Activated CD8-positive, alpha-beta memory T cell treated with anti-CD3 and anti-CD28 coated beads, Interleukin-2, amount 10 ng/mL, durations not matched to agents 7 days and 5 days (primary cell): ENCODE results near the gene CDK5RAP3. TPM values are rescaled to one million over a fixed set of nuclear protein-coding genes. Genes with fewer than 3 reads are reported as not detected.
"Not testable (repeated sequence)": the region's sequence is repeated elsewhere in the genome, so short reads cannot be mapped to it uniquely, and the experiment has no call there.

Experiments
- ATAC-seq: fragments of 150-1000 bp; cut with Tn5 transposase; one replicate; pipeline ENCODE4 v1.10.0; 2021; ENCODE audit warnings: moderate library complexity
- CTCF ChIA-PET: fragments of 350-600 bp; sonication (Branson Sonifier 250); formaldehyde crosslinking; loops from one replicate; lab custom pipeline; 2021; ENCODE audit warnings: antibody characterized with exemption; lab: Charles Lee
- DNase-seq: peaks from one replicate; pipeline ENCODE4 v3.0.0-alpha.2; 2020
- H3K27ac Mint-ChIP-seq: one replicate; pipeline ENCODE4 v1.8.0; 2021; ENCODE audit warnings: mild to moderate bottlenecking, mixed read lengths
- H3K27me3 Mint-ChIP-seq: one replicate; pipeline ENCODE4 v1.8.0; 2021; ENCODE audit warnings: mixed read lengths
- H3K36me3 Mint-ChIP-seq: one replicate; pipeline ENCODE4 v1.8.0; 2021; ENCODE audit warnings: mild to moderate bottlenecking, mixed read lengths
- H3K4me1 Mint-ChIP-seq: one replicate; pipeline ENCODE4 v1.8.0; 2021; ENCODE audit warnings: mixed read lengths
- H3K4me3 Mint-ChIP-seq: one replicate; pipeline ENCODE4 v1.8.0; 2021; ENCODE audit warnings: mild to moderate bottlenecking, moderate library complexity, mixed read lengths
- H3K9me3 Mint-ChIP-seq: one replicate; pipeline ENCODE4 v1.8.0; 2022; ENCODE audit warnings: low read depth, mixed read lengths
- total RNA-seq, 2 experiments: library from RNA; stranded (reverse); gene quantifications; one replicate each; pipeline ENCODE4 v1.2.3, GENCODE V29; 2021

The CDK5RAP3 gene
- total RNA-seq, 2 experiments from 2014 or later: 215 to 262 TPM

DNA sequence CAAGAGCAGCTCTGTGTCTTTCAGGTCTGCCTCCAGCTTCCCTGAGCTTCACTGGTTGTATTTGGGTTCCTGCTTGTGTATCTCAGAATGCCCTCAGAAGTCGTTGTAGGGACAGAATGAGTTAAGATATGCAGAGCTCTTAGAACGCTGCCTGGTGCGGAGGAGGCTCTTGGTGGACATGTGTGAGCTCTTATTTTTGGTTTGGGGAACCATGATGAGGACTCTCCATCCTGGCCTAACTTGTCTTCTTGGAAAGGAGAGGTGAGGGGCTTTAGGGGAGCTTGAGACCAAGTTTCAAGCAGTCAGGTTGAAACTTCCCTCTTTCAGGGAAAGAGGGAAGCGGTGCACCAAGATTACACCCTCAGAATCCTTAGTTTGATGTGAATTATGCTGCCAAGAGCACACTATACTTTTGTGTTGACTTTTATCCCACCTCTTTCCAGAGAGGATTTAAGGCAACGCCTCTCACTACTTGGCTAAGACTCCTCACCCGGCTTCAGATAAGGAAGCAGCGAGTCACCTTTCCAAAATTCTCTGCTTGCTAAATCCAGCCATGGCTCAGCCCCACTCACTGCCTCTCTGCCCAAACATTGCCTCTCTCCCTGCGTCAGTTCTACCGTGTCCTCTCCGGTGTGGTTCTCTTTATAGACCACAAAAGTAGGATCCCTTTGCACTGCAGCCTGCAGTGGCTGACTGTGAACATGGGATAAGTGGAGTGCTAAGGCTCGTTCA, 12.7 kb downstream of the CDK5RAP3 start:
- CTCF ChIA-PET: interaction anchor here (0.8 to 3.8 kb wide), 4 partner anchors 10 to 131 kb away, joined by 3 to 25 read pairs (median 3); partner anchors contain the start of gene CDK5RAP3
- Mint-ChIP-seq H3K4me1 (peaks cover 38% of the 10 kb centered on the region), H3K27me3 (no peaks in the 10 kb centered on the region), H3K36me3 (peaks cover 33% of the 10 kb centered on the region), H3K4me3 (no peak overlapping the region), H3K27ac (no peak overlapping the region), H3K9me3 (no peaks in the 10 kb centered on the region)
- ATAC-seq (no peak), DNase-seq (no peak)

DNA sequence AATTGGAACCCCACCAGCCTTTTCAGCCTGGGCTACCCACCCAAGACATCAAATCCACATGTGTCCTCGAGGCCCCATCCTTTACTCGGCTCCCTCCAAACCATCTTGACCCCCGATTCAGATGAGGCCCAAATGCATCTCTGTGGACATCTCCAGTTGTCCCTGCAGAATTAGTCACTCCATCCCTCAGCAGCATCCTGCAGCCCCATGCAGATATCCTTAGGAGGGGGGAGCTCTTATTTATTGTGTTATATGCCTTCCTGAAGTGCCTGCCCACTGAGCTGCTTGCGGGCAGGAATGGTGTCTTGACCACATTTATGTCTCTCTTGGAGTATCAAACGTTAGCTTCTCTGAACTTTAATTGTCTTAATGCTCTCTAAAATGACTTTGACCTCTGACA, 15.6 kb downstream of the CDK5RAP3 start:
- peaks cover 6% of the 10 kb centered on the region for H3K27me3 Mint-ChIP-seq
- H3K36me3 Mint-ChIP-seq: peaks cover 18% of the 10 kb centered on the region
- H3K9me3 Mint-ChIP-seq: no peaks in the 10 kb centered on the region
- no peak overlapping the region for H3K4me3 Mint-ChIP-seq
- peaks cover 44% of the 10 kb centered on the region for H3K4me1 Mint-ChIP-seq
- no peak for ATAC-seq
- CTCF ChIA-PET: interaction anchor here (1.6 to 2.1 kb wide), 4 partner anchors 8 to 31 kb away, joined by 4 to 11 read pairs (median 6); partner anchors contain the start of gene CDK5RAP3
- H3K27ac Mint-ChIP-seq: no peak overlapping the region
- DNase-seq: no peak

DNA sequence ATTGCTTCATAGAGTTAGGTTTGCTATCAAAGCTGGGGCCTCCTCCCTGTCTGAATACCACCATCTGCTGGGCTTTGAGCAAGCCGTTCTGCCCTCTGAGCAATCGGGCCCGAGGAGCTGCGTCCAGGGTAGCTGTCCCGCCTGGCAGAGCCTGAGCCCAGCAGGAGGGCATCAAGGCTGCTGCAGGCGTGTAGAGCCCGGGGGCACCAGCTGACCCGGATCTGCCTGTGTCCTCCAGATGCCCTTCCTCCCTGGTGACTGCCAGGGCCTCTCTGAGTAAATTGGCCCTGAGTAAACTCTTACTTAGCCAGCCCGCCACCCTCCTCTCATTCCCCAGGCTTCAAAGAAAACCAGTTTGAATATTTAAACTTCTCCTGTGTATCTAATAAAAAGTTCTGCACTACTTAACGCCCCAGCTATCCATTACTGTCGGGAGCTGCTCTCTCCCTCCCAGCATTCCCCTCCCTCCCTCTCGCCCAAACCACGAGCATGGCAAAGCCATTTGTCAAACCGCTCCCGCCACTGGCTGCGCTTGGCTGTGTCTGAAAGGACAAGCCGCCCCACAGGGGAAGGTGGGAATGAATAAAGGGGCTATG, 16.4 kb downstream of the CDK5RAP3 start:
- no peak overlapping the region for H3K27ac Mint-ChIP-seq
- no peaks in the 10 kb centered on the region for H3K9me3 Mint-ChIP-seq
- CTCF ChIA-PET: interaction anchor here (0.5 to 2.1 kb wide), 5 partner anchors 9 to 1034 kb away, joined by 3 to 11 read pairs (median 4); partner anchors contain the start of gene CDK5RAP3
- DNase-seq: no peak
- H3K4me1 Mint-ChIP-seq: peaks cover 37% of the 10 kb centered on the region
- ATAC-seq: no peak
- H3K4me3 Mint-ChIP-seq: no peak overlapping the region
- peaks cover 8% of the 10 kb centered on the region for H3K27me3 Mint-ChIP-seq
- peaks cover 12% of the 10 kb centered on the region for H3K36me3 Mint-ChIP-seq

DNA sequence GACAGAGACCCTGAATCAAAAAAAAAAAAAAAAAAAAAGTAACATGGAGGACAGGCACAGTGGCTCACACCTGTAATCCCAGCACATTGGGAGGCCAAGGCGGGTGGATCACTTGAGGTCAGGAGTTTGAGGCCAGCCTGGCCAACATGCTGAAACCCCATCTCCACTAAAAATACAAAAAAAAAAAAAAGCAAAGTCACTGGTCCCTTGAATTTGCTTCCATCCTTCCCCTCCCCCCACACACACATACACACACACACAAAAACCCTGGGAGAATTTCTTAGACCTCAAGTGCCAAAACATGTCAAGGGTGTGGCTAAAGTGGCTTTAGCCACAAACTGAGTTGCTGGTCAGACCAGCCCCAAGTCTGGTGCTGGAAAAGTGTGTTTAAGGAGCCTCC, 17.5 kb downstream of the CDK5RAP3 start:
- H3K4me3 Mint-ChIP-seq, H3K27ac Mint-ChIP-seq, H3K9me3 Mint-ChIP-seq, H3K36me3 Mint-ChIP-seq, DNase-seq, ATAC-seq: not testable (repeated sequence)
- peaks cover 26% of the 10 kb centered on the region for H3K4me1 Mint-ChIP-seq
- peaks cover 15% of the 10 kb centered on the region for H3K27me3 Mint-ChIP-seq
- CTCF ChIA-PET: interaction anchor here (0.9 to 2.8 kb wide), 4 partner anchors 10 to 30 kb away, joined by 3 to 9 read pairs (median 4); no protein-coding TSS in a partner anchor

DNA sequence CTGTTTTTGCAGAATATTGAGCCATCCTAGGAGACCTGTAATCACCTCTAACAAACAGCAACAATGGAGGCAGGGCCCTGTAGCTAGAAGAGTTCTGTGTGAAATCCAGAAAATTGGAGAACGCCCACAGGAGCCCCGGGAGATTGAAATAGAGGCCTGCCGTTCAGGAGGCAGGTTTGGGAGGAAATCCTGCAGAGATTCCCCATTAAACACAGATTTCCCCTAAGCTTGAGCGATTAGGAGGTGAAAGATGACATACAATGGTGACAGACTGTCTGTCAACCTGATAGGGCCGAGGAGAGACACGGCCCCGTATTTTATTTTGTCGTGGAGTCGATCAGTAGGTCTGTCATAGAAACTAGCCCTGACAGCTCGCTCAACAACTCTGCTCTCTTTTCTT, 18.2 kb downstream of the CDK5RAP3 start:
- Mint-ChIP-seq H3K27ac (no peak overlapping the region), H3K9me3 (no peaks in the 10 kb centered on the region), H3K4me1 (peaks cover 23% of the 10 kb centered on the region), H3K36me3 (no peaks in the 10 kb centered on the region), H3K4me3 (no peak overlapping the region), H3K27me3 (peaks cover 15% of the 10 kb centered on the region)
- CTCF ChIA-PET: interaction anchor here (0.9 to 2.8 kb wide), 5 partner anchors 10 to 29 kb away, joined by 3 to 9 read pairs (median 4); partner anchors contain the start of gene CDK5RAP3
- DNase-seq (no peak), ATAC-seq (no peak)

DNA sequence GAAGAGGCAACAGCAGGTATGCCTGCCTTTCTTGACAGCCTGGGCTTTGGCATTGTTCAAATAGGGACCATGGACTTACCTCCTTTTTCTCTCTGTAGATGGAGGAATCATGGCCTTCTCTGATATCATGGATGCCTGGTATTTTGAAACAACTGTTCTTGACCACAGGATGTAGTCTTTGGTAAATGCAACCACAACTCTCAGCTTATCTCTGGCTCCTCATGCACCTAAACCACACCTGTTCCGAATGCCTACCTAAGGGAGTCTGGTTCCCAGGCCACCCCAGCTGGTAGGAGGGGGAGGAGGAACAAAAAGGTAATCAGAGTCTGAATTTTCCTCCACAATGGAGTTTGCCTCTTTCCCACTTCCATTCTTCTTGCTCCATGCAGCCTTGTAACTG, 18.8 kb downstream of the CDK5RAP3 start:
- peaks cover 23% of the 10 kb centered on the region for H3K4me1 Mint-ChIP-seq
- H3K9me3 Mint-ChIP-seq: no peaks in the 10 kb centered on the region
- peaks cover 15% of the 10 kb centered on the region for H3K27me3 Mint-ChIP-seq
- no peak overlapping the region for H3K27ac Mint-ChIP-seq
- no peaks in the 10 kb centered on the region for H3K36me3 Mint-ChIP-seq
- DNase-seq (no peak), ATAC-seq (no peak)
- H3K4me3 Mint-ChIP-seq: no peak overlapping the region
- CTCF ChIA-PET: interaction anchor here (0.9 to 2.8 kb wide), 3 partner anchors 11 to 29 kb away, joined by 4 to 9 read pairs (median 6); partner anchors contain the start of gene CDK5RAP3

DNA sequence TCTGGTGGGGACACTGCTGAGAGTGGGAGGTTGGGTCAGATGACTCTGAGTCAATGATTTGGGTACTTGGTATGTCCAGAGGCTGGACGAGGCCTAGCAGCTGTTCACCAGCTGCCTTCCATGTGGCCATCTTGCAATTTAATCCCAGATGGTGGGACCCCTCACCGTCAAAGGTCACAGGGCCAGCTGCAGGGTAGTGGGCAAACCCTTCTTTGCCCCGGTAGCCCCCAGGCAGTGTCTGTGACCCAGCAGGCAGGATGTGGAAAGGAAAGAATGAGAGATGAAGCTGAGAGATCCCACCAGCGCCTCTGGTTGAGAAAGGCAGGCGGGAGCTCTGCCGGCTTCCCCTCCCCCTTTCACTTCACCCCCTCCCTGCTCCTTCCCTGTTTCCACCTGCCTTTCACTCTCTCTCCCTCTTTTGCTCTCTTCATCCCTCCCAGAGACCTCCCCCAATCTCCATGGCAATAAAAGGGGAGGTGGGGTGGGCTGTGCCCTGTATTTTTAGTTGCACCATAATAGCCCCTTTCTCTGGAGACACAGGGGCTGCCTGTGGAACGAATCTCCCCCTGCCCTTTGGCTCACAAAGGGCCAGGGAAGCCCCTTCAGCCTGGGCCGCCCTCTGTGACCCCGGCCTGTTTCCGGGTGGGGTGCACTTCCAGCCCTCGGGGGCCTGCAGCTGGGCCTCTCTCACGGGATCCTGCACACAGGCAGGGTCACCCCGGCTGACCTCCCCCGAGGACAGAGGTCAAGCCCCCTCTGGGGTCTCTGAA, 20.2 kb downstream of the CDK5RAP3 start:
- peaks cover 18% of the 10 kb centered on the region for H3K27me3 Mint-ChIP-seq
- no peak overlapping the region for H3K27ac Mint-ChIP-seq
- H3K4me1 Mint-ChIP-seq: peaks cover 23% of the 10 kb centered on the region
- CTCF ChIA-PET: interaction anchor here (2.8 kb wide), 1 partner anchor 12 kb away, joined by 9 read pairs; no protein-coding TSS in a partner anchor
- DNase-seq (no peak), ATAC-seq (no peak)
- no peaks in the 10 kb centered on the region for H3K9me3 Mint-ChIP-seq
- H3K4me3 Mint-ChIP-seq: no peak overlapping the region
- H3K36me3 Mint-ChIP-seq: no peaks in the 10 kb centered on the region

DNA sequence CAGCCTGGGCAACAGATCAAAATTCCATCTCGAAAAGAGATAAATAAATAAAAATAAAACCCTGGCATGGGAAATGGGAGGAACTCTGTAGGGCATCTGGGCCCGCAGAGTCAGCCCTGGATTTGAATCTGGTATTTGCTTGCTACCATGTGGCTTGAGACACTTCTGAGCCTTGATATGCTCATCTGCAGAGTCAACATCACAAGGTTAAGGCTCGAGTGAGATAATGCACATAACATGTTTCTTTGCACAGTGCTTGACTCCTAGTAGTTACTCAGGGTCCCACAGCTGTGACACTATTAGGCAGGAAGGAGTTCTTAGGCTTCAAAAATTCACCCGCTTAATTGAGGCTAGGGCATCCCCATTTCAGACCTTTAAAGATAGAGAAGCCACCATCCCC, 21.3 kb downstream of the CDK5RAP3 start:
- Mint-ChIP-seq H3K36me3 (no peaks in the 10 kb centered on the region), H3K27me3 (peaks cover 22% of the 10 kb centered on the region), H3K4me3 (no peak overlapping the region), H3K9me3 (no peaks in the 10 kb centered on the region), H3K27ac (no peak overlapping the region), H3K4me1 (peaks cover 23% of the 10 kb centered on the region)
- ATAC-seq (no peak), DNase-seq (no peak)
- CTCF ChIA-PET: interaction anchor here (1.1 kb wide), 1 partner anchor 27 kb away, joined by 3 read pairs; no protein-coding TSS in a partner anchor

DNA sequence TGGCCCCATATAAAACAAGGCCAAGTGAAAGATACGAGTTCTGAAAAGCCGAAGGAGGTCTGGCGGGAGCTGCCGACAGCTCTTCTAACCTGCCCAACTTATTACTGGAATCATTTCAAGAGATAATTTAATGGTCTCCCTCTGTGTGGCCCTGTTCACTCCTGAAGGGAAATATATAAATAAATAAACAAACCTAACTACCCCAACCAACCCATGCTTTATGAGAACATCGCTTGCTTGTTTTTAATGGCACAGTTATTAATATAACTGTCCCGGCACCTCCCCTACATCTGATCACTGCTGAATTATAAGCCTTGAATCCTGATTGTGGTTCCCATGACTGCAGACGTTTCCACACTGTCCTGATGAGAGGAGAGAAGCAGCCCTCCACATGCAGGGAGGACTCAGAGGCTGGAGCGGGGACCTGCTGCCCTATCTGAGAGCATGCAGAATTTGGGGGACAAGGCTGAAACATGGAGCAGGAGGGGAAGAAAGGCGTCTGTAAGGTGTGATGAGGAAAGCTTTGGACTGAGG, 22.2 kb downstream of the CDK5RAP3 start:
- Mint-ChIP-seq H3K27ac (no peak overlapping the region), H3K4me3 (no peak overlapping the region), H3K36me3 (no peaks in the 10 kb centered on the region), H3K4me1 (peaks cover 20% of the 10 kb centered on the region), H3K27me3 (peaks cover 22% of the 10 kb centered on the region), H3K9me3 (no peaks in the 10 kb centered on the region)
- no peak for ATAC-seq
- DNase-seq: no peak
- CTCF ChIA-PET: interaction anchor here (0.8 to 1.1 kb wide), 3 partner anchors 10 to 47 kb away, joined by 3 read pairs; no protein-coding TSS in a partner anchor

DNA sequence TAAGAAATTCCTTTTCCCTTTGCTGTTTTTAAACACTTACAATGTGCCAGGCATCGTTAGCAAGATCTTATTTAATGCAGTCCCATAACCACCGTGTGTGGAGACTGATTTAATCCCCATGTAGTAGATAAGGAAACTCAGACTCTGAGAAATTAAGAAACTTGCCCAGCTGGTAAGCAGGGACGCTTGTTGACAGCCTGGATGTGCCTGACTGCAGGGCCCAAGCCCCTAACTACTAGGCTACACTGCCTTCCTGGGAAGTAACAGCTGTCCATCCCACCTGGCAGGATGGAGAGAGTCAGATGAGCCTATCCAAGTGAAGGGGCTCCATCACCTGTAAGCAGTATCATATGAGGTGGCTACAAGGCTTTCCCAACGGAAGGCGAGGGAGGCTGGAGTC, 23.1 kb downstream of the CDK5RAP3 start:
- Mint-ChIP-seq H3K4me1 (peaks cover 13% of the 10 kb centered on the region), H3K9me3 (no peaks in the 10 kb centered on the region), H3K36me3 (no peaks in the 10 kb centered on the region), H3K27ac (no peak overlapping the region), H3K27me3 (peaks cover 21% of the 10 kb centered on the region), H3K4me3 (no peak overlapping the region)
- CTCF ChIA-PET: interaction anchor here (0.5 to 2.0 kb wide), 5 partner anchors 11 to 47 kb away, joined by 3 to 7 read pairs (median 3); no protein-coding TSS in a partner anchor
- no peak for ATAC-seq
- no peak for DNase-seq

DNA sequence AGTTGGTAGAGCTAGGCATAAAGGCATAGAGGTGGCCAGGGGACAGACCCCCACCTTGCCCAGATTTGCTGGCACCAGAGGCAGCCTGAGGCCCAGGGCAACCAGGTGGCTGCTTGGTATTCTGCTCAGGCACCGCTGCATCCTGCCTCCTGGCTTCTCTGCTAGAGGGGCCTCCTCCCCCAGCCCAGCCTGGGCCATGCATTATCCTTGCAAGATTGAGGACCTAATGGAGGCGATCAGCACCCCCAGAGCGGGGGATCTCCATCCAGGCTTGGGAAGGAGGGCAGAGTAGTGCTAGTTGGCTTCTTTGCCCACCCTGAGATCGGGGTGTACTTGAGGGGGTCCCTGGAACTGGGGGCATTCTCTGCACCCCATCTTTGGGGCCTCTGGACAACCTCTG, 23.8 kb downstream of the CDK5RAP3 start:
- no peak overlapping the region for H3K27ac Mint-ChIP-seq
- ATAC-seq: peak; percentile 27
- H3K27me3 Mint-ChIP-seq: peaks cover 23% of the 10 kb centered on the region
- H3K4me1 Mint-ChIP-seq: peaks cover 5% of the 10 kb centered on the region
- DNase-seq: no peak
- no peaks in the 10 kb centered on the region for H3K9me3 Mint-ChIP-seq
- no peak overlapping the region for H3K4me3 Mint-ChIP-seq
- no peaks in the 10 kb centered on the region for H3K36me3 Mint-ChIP-seq
- CTCF ChIA-PET: interaction anchor here (0.5 to 2.0 kb wide), 3 partner anchors 14 to 23 kb away, joined by 3 to 7 read pairs (median 4); no protein-coding TSS in a partner anchor

DNA sequence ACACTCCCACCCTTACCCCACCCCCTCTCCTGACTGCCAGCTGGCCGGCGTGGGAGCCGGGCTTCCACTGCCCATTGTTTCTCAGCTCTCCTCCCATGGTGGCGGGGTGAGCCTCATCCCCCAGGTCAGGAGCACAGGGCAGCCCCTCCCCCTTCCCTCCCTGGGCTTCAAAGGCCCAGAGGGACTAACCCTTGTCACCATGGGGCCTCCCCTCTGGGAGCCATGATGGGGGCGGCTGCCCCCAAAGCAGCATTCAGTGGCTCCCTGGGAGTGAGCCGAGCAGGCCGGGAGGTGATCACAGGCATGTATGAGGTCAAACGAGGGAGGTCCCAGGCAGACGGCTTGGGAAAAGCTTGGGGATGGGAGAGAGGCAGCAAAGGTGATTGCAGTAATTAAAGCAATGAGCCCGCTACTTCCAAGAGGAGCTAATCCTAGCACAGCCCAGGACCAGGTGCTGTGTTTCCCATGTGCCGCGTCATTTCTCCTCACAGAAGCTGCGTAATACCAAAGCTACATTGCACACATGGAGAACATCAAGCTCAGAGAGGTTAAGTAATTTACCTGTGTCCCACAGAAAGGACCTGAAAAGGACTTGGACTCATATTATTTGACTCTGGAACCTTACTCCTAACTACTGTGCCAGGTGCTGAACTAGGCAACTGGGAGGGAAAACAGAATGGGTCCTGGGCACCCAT, 24.5 kb downstream of the CDK5RAP3 start:
- H3K4me1 Mint-ChIP-seq: peaks cover 2% of the 10 kb centered on the region
- no peak overlapping the region for H3K4me3 Mint-ChIP-seq
- ATAC-seq: no peak
- H3K36me3 Mint-ChIP-seq: no peaks in the 10 kb centered on the region
- H3K9me3 Mint-ChIP-seq: no peaks in the 10 kb centered on the region
- H3K27me3 Mint-ChIP-seq: peaks cover 22% of the 10 kb centered on the region
- no peak overlapping the region for H3K27ac Mint-ChIP-seq
- CTCF ChIA-PET: interaction anchor here (1.7 to 2.0 kb wide), 2 partner anchors 10 to 17 kb away, joined by 5 to 7 read pairs; no protein-coding TSS in a partner anchor
- no peak for DNase-seq
